IPS-NIHi7 (cell line): ENCODE measurements around the gene ZFAND6.
"Not testable (repeated sequence)": the region's sequence is repeated elsewhere in the genome, so short reads cannot be mapped to it uniquely, and the experiment has no call there.

Experiments used
- DNase-seq: peaks from one replicate; pipeline ENCODE4 v3.0.0; 2012; ENCODE audit warnings: mixed read lengths; ENCODE audit errors: extremely low spot score

The ZFAND6 gene

GRCh38 chr15:80098341-80098740, 38.9 kb downstream of the ZFAND6 start:
- DNase-seq: no peak

GRCh38 chr15:80099241-80099640, 39.8 kb downstream of the ZFAND6 start:
- DNase-seq: no peak

GRCh38 chr15:80099662-80100061, 40.2 kb downstream of the ZFAND6 start:
- DNase-seq: not testable (repeated sequence)

- DNase-seq: no peak
Observed at GRCh38 chr15:80100247-80100646, 40.8 kb downstream of the ZFAND6 start.

GRCh38 chr15:80105193-80105592, 45.7 kb downstream of the ZFAND6 start:
- DNase-seq: no peak

GRCh38 chr15:80105595-80105994, 46.1 kb downstream of the ZFAND6 start:
- no peak for DNase-seq

GRCh38 chr15:80106051-80106450, 46.6 kb downstream of the ZFAND6 start:
- DNase-seq: no peak

GRCh38 chr15:80107204-80107603, 47.7 kb downstream of the ZFAND6 start:
- DNase-seq: no peak

GRCh38 chr15:80107774-80108173, 48.3 kb downstream of the ZFAND6 start:
- DNase-seq: no peak

- no peak for DNase-seq
Observed at GRCh38 chr15:80109388-80109787, 49.9 kb downstream of the ZFAND6 start.

- DNase-seq: no peak
Observed at GRCh38 chr15:80110920-80111319, 51.4 kb downstream of the ZFAND6 start.

GRCh38 chr15:80114114-80114513, 54.6 kb downstream of the ZFAND6 start:
- no peak for DNase-seq

GRCh38 chr15:80115021-80115420, 55.5 kb downstream of the ZFAND6 start:
- no peak for DNase-seq

- no peak for DNase-seq
Observed at GRCh38 chr15:80118956-80119355, 59.5 kb downstream of the ZFAND6 start.

GRCh38 chr15:80120636-80121035, 61.2 kb downstream of the ZFAND6 start:
- no peak for DNase-seq

- DNase-seq: no peak
Observed at GRCh38 chr15:80121546-80121945, 62.1 kb downstream of the ZFAND6 start.

- no peak for DNase-seq
Observed at GRCh38 chr15:80123034-80123433, 63.6 kb downstream of the ZFAND6 start.

- DNase-seq: not testable (repeated sequence)
Observed at GRCh38 chr15:80127253-80127652, 67.8 kb downstream of the ZFAND6 start.

GRCh38 chr15:80127911-80128310, 68.4 kb downstream of the ZFAND6 start:
- DNase-seq: no peak

- DNase-seq: no peak
Observed at GRCh38 chr15:80132382-80132781, 72.9 kb downstream of the ZFAND6 start.

GRCh38 chr15:80136854-80137253, 77.4 kb downstream of the ZFAND6 start:
- DNase-seq: no peak

GRCh38 chr15:80138961-80139360, 79.5 kb downstream of the ZFAND6 start:
- DNase-seq: no peak

GRCh38 chr15:80140909-80141308, 81.4 kb downstream of the ZFAND6 start:
- DNase-seq: no peak

GRCh38 chr15:80141916-80142598, 82.6 kb downstream of the ZFAND6 start:
- DNase-seq: no peak
